Measurements from ENCODE around the gene CHGA.

DNA sequence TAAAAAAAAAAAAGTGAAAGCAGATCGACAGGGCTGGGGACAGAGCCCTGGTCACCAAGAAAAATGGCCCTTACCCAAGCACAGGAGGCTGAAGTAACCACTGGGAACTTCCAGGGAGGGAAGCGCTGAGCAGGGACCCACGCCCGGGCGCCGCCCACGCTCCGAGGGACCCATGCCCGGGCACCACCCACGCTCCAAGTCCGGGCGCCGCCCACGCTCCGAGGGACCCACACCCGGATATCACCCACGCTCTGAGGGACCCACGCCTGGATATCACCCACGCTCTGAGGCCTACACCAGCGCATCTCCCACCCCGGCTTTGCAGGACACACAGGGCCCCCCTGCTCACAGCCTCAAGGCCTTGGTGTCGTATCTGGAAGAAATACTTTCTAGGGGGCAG, 25.7 kb downstream of the CHGA start:
- TF ChIP-seq GABPB1 (CRISPR knock-in tag; IDR thresholded peaks at IDR 0.05), result no peak
- TF ChIP-seq, protein P1, sequence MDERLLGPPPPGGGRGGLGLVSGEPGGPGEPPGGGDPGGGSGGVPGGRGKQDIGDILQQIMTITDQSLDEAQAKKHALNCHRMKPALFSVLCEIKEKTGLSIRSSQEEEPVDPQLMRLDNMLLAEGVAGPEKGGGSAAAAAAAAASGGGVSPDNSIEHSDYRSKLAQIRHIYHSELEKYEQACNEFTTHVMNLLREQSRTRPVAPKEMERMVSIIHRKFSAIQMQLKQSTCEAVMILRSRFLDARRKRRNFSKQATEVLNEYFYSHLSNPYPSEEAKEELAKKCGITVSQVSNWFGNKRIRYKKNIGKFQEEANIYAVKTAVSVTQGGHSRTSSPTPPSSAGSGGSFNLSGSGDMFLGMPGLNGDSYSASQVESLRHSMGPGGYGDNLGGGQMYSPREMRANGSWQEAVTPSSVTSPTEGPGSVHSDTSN (CRISPR knock-in tag; IDR thresholded peaks at IDR 0.05), result no peak
